Adrenal gland (tissue), 12 donors: ENCODE results near the gene PDXP. TPM values are rescaled to one million over a fixed set of nuclear protein-coding genes. Genes with fewer than 3 reads are reported as not detected.
A peak's percentile ranks its signal among the peaks of the same experiment; 100 is the strongest.

Source experiments
- DNase-seq, 7 donors: peaks; one replicate each; pipeline ENCODE4 v3.0.0-alpha.2; 2019 to 2020
- H3K27ac ChIP-seq, 5 donors: fragments of 200-600 bp; sonication (generic) in 4 of 5; 1 replicate in 3 of 5; 2 replicates in 2 of 5; pipeline versions ENCODE4 v1.5.1 to v1.8.0; 2016 to 2020; ENCODE audit warnings: mild to moderate bottlenecking in 1 of 5
- H3K27me3 ChIP-seq: fragments of 200-600 bp; 2 replicates; pipeline ENCODE4 v1.8.0; 2021
- H3K36me3 ChIP-seq, 2 donors: fragments of 200-600 bp; replicated peaks in 1 of 2; 1 replicate in 1 of 2; 2 replicates in 1 of 2; pipeline versions ENCODE4 v1.5.1 to v1.8.0; 2018 to 2022
- H3K4me1 ChIP-seq, 2 donors: fragments of 200-600 bp; replicated peaks in 1 of 2; 1 replicate in 1 of 2; 2 replicates in 1 of 2; pipeline versions ENCODE4 v1.5.1 to v1.8.0; 2018 to 2021
- H3K4me3 ChIP-seq, 4 donors: fragments of 200-600 bp; sonication (generic) in 3 of 4; one replicate each; pipeline ENCODE4 v1.5.1; 2016 to 2018
- H3K9me3 ChIP-seq, 3 donors: fragments of 200-600 bp; sonication (generic) in 1 of 3; replicated peaks in 1 of 3; 1 replicate in 2 of 3; 2 replicates in 1 of 3; pipeline versions ENCODE4 v1.5.1 to v1.8.0; 2016 to 2021
- CTCF ChIP-seq, 6 experiments: fragments of 450-650 bp in 4 of 6; fragments of 200-600 bp in 2 of 6; sonication (generic) in 1 of 6; IDR thresholded peaks; 1 replicate in 5 of 6; 2 replicates in 1 of 6; pipeline versions ENCODE4 v1.5.1 to v1.8.0; 2016 to 2021; ENCODE audit warnings: antibody characterized with exemption in 6 of 6, mild to moderate bottlenecking in 2 of 6, moderate library complexity in 1 of 6
- POLR2A ChIP-seq, 2 donors: fragments of 450-650 bp; IDR thresholded peaks; one replicate each; pipeline ENCODE4 v1.6.1; 2017; ENCODE audit warnings: antibody characterized with exemption in 2 of 2, mild to moderate bottlenecking in 2 of 2, moderate library complexity in 1 of 2
- WGBS, 4 donors: extraction: QIAGEN DNeasy Blood & Tissue Kit in 2 of 4; methylation state at CpG; one replicate each; pipeline versions ENCODE4 v1.1.5 to v1.1.7; 2013 to 2017; 5-methylcytosine and 5-hydroxymethylcytosine counted together
- intact Hi-C, 2 donors: fragments of 100-400 bp; cut with DNase I; formaldehyde crosslinking; loops; one replicate each; pipeline versions ENCODE4 v1.14.1 to v1.15.0; 2022 to 2023
- polyA plus RNA-seq, 3 donors: library from polyadenylated mRNA; stranded (reverse); fragments of 200-250 nt in 2 of 3; fragments of 350-450 nt in 1 of 3; fragmentation: Illumina TruSeq in 1 of 3; extraction: RNeasy Lipid Tissue Mini Kit (QIAGEN cat#74804) in 1 of 3; gene quantifications; one replicate each; pipeline ENCODE4 v1.2.3, GENCODE V29; 2013 to 2014
- total RNA-seq, 9 donors: library from RNA; depleted of rRNA in 4 of 9; stranded (reverse); fragments of >200 nt in 4 of 9; fragments of 120-200 nt in 1 of 9; fragmentation: NEBNext Ultra II Directional in 1 of 9; extraction: Animal tissue kit (Norgen Biotek cat#: 25700) in 1 of 9; gene quantifications; one replicate each; pipeline versions ENCODE4 v1.1.0 to v1.2.4, GENCODE V29; 2013 to 2023
- donor health status: healthy with polysubstance abuse.
- donor health status: Bipolar disorder and iron deficiency.
- donor health status: DM: yes; HTN: yes; CAD: no.
- donor health status: DM: no; HTN: no; CAD: no.
- donor health status: DM: no; HTN: no; CAD: no.
- donor health status: DM: yes; HTN: yes; CAD: no.

PDXP gene
- total and polyA plus RNA-seq, 12 donors: 10.0 to 49.7 (median 20.2) TPM

DNA sequence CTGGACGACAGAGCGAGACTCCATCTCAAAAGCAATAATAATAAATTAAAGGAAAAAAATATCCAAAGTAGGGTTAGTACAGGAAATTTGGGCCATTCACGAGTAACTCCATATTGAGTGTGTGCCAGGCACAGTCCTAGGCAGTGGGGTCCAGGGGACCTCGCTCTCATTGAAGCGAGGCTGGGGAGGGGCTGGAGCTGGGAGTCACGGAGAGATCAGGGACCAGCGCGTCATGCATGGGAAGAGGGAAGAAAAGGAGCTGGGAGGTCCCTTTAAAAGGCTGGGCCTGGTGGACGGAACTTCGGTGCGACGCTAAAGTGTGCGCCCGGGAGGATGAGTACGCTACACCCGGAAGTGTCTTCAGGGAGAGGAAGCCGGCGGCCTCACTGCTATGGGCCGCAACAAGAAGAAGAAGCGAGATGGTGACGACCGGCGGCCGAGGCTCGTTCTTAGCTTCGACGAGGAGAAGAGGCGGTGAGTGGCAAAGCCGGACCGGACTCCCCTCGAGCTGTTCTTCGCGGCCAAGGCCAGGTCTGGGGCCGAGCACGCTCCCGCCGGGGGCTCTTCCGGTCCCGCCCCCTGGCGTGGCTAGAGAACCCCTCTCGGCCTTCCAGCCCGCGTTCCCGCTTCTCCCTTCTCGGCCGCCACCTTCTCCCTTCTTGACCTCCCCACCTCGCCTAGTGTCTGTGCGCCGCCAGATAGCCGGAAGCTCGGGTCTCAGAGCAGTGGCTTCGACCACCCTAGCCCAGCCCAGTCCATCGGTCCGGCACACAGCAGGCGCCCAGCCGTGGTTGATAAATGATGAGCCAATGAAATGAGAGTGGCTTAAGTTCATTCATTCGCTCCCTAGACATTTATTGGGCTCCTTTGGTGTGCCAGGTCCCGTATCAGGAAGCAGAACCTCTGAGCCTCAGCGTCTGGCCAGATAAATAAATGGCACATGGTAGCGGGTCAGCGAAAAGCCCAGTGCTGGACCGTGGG is 27.8 kb downstream of the PDXP start, which contains the start of gene NOL12:
NOL12 (plus strand) TSS at position 342 of the 981 bp plus-strand sequence; CDS start at position 392, 50 bp downstream.
- peaks cover 0 to 30% of the 10 kb centered on the region in 2 donors for H3K36me3 ChIP-seq
- no peaks in the 10 kb centered on the region for H3K9me3 ChIP-seq
- peak; percentile 80 to 90 (median 84) for DNase-seq
- 1 to 3% (median 2%) methylated on average over 28 to 62 of the region's 62 CpGs for WGBS, 4 donors
- H3K27ac ChIP-seq: peak within 1 kb of the TSS in 4 of 5 donors; percentile 69 to 96 (median 86)
- peaks cover 8 to 17% of the 10 kb centered on the region in 2 donors for H3K4me1 ChIP-seq
- H3K27me3 ChIP-seq: no peaks in the 10 kb centered on the region
- no peak for TF ChIP-seq CTCF (IDR thresholded peaks at IDR 0.05)
- peak in 1 of 2 donors; percentile 60 for TF ChIP-seq POLR2A (IDR thresholded peaks at IDR 0.05)
- intact Hi-C loops: no loop called here
- H3K4me3 ChIP-seq: peak within 1 kb of the TSS; percentile 76 to 85 (median 82)

DNA sequence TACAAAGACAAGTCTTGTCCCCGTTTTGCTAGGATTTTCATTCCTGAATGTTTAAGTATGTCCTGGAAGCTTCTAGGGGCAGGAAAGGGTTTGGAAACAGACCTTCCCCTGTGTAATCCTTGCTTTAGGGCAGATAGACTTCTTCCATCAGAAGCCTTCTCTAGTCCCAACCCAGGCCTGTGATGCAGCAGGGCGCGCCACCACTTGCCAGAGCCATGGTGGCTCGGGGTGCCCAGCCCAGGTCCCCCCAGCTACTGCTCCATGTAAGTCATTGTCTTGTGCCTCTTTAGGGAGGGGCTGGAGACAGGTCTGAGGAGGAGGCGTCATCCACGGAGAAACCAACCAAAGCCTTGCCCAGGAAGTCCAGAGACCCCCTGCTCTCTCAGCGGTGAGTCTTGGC is 31.9 kb downstream of the PDXP start:
- Histone ChIP-seq H3K4me1 (peaks cover 8 to 17% of the 10 kb centered on the region in 2 donors), H3K9me3 (no peaks in the 10 kb centered on the region), H3K36me3 (peaks cover 0 to 65% of the 10 kb centered on the region in 2 donors), H3K27me3 (no peaks in the 10 kb centered on the region), H3K27ac (peak overlapping the region in 2 of 5 donors; percentile 52 to 64), H3K4me3 (no peak overlapping the region)
- DNase-seq: no peak
- intact Hi-C loops: no loop called here
- TF ChIP-seq POLR2A (IDR thresholded peaks at IDR 0.05) (no peak), CTCF (IDR thresholded peaks at IDR 0.05) (no peak)
- WGBS, 4 donors: 77 to 91% (median 86%) methylated on average over 7 of the region's 7 CpGs

GRCh38 chr22:37690901-37691504 is 32.5 kb downstream of the PDXP start:
- H3K4me3 ChIP-seq: no peak overlapping the region
- H3K4me1 ChIP-seq: peaks cover 8 to 22% of the 10 kb centered on the region in 2 donors
- H3K36me3 ChIP-seq: peaks cover 0 to 65% of the 10 kb centered on the region in 2 donors
- intact Hi-C loops: no loop called here
- TF ChIP-seq POLR2A (IDR thresholded peaks at IDR 0.05) (no peak), CTCF (IDR thresholded peaks at IDR 0.05) (no peak)
- H3K27ac ChIP-seq: peak overlapping the region in 2 of 5 donors; percentile 52 to 64
- WGBS, 4 donors: 47 to 50% (median 50%) methylated on average over 2 to 18 of the region's 18 CpGs
- DNase-seq: peak; percentile 54 to 89 (median 82)
- no peaks in the 10 kb centered on the region for H3K9me3 ChIP-seq
- no peaks in the 10 kb centered on the region for H3K27me3 ChIP-seq
